HG03135 (cell line): ENCODE data around the gene MS4A18.

Experiments
- ATAC-seq: cut with Tn5 transposase; IDR thresholded peaks from one replicate; pipeline ENCODE4 v1.9.1; 2021; ENCODE audit warnings: mild to moderate bottlenecking, moderate library complexity; ENCODE audit not compliant: unreplicated experiment

MS4A18 gene

DNA sequence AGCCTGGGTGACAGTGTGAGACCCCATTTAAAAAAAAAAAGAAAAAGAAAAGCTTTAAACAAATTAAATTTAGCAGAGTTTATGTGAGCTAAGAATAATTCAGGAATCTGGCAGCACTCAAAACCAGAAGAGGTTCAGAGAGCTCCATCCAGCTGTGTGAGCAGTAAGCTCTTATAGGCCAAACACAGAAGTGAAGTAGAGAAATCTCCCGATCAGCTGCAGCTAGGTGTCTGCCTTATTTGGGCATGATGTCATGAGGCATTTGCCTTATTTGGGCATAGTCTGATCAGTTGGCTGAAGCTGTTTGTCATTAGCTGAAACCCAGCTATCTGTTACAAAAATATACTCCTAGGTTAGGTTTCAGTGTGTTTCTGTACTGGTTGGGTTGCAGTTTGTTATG, 40.4 kb downstream of the MS4A18 start:
- peak; percentile 48 for ATAC-seq

GRCh38 chr11:60765355-60765754, 40.8 kb downstream of the MS4A18 start:
- ATAC-seq = no peak

- ATAC-seq = no peak
These were observed 42.0 kb downstream of the MS4A18 start for GRCh38 chr11:60766547-60766946.

- ATAC-seq = no peak
These were observed 42.9 kb downstream of the MS4A18 start for GRCh38 chr11:60767388-60767811.

GRCh38 chr11:60768202-60768601, 43.7 kb downstream of the MS4A18 start:
- no peak for ATAC-seq

GRCh38 chr11:60769273-60769672, 44.8 kb downstream of the MS4A18 start:
- ATAC-seq = no peak

DNA sequence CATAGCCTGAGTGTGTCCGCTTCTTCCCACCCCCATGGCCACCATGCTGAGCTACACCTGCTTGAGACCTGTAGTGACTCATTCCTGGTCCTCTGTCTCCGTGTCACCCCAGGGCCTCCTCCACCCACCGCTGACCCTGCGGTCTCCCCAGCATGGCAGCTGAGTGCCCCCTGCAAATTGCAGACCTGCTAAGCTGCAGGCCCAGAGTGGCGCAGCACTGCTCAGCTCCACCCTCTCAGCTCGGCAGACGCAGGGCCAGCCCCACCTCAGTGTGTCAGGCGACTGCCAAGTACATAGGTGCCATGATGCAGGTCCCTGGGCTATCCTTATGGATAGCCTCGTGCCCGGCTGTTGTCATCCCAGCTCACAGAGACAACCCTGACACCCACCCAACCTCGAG, 45.3 kb downstream of the MS4A18 start:
- ATAC-seq = no peak

DNA sequence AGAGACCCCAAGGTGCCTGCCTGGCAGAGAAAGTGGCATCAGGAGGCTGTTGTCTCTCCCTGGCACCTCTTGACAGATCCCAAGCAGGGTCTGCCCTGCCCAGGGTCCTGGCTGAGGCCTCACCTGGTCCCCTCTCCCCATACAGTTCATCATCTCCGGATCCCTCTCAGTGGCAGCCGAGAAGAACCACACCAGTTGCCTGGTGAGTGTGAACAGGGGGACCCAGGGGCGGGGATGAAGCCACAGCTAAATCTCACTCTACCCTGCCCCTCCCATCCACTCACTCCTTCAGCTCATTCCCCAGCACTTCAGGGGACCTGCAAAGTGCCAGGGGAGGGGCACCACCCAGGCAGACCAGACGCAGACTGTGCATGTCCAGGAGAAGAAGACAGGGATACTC, 46.6 kb downstream of the MS4A18 start:
- no peak for ATAC-seq

- peak; percentile 39 for ATAC-seq
These were observed 47.5 kb downstream of the MS4A18 start for GRCh38 chr11:60771879-60772525.

DNA sequence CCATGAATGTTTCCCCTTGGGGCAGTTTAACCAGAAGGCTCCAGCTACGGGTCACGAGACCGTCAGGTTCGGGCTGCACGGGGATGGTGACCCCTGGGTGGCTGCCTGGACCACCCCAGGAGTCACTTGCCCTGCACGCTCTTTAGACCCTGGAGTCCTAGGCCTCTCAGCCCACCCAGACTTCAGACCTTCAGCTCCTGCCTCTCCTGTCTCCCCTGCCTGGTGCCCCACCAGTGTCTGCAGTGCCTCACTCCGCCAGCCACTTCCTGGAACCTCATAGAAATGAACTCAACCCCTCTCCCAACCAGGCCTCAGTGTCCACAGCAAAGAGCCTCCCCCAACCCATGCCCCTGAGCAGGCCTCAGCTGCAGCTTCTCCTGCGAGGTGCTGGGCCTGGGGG, 48.1 kb downstream of the MS4A18 start:
- no peak for ATAC-seq

DNA sequence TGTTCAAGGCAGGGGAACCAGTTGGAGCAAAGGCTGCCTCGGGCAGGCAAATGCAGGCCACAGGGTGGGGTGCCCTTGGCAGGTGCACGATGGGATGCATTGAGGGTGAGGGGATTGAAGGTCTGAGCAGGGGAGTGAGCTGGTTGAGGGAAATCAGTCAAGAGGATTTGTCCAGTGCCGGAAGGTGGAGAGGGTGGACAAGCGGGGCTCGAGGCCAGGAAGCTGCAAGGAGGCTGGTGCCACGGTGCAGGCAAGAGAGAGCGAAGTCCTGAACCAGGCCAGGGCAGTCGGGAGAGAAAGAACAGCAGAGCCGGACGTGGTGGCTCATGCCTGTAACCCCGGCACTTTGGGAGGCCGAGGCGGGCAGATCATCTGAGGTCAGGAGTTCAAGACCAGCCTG, 50.2 kb downstream of the MS4A18 start:
- no peak for ATAC-seq

DNA sequence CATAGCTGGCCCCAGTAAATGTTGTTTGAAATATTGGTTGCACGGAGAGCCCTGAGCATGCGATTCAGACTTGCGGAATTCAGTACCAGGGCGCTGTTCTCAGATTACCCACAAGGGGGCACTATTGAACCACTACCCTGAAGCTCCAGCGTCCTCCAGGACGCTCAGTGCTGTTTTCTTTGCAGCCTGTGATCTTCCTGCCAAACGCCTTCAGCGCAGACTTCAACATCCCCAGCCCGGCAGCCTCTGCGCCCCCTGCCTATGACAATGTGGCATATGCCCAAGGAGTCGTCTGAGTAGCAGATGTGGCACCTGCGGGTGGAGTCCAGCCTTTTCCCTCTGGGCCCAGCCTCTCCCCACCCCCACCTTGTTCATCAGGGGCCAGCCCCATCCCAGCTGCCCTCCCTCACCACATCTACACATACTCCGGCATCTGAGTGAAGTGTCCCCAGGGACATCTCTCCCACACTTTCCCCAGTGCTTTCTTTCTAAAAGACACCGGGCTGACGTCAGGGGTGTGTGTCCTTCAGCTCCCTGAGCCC, 51.0 kb downstream of the MS4A18 start:
- ATAC-seq = peak; percentile 78

- ATAC-seq = no peak
These were observed 51.6 kb downstream of the MS4A18 start for GRCh38 chr11:60776167-60776566.

GRCh38 chr11:60777106-60777505, 52.6 kb downstream of the MS4A18 start:
- no peak for ATAC-seq

- no peak for ATAC-seq
These were observed 53.1 kb downstream of the MS4A18 start for GRCh38 chr11:60777572-60777971.

GRCh38 chr11:60780065-60780464, 55.5 kb downstream of the MS4A18 start:
- no peak for ATAC-seq

DNA sequence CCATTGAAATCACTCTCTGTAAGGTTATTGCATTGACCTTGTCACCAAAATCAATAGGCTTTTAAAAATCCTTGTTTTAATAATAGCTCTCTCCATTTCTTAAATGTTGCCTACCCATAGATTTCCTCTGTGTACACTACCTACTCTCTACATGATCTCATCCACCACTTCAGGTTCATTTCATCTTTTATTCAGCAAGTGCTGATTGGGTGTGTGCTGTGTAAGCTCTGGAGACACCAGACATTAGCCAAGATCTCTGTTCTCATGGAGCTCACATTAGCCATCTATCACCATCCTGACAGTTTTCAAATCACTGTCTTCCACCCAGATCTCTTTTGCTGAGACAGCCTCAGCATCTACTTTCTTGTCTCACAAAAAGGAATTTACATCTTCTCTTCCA, 56.3 kb downstream of the MS4A18 start:
- ATAC-seq = no peak

- no peak for ATAC-seq
These were observed 56.9 kb downstream of the MS4A18 start for GRCh38 chr11:60781286-60781980.

DNA sequence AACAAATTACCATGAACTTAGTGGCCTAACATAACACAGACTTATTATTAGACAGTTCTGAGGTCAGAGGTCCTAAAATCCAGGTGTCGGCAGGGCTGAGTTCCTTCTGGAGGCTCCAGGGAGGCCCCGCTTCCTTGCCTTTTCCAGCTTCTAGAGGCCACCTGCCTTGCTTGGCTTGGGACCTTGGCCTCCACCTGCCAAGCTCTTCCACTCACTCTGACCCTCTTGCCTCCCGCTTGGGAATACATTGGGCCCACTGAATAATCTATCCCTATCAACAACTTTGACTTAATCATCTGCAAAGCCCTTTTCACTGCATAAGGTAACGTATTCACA, 57.4 kb downstream of the MS4A18 start:
- no peak for ATAC-seq

DNA sequence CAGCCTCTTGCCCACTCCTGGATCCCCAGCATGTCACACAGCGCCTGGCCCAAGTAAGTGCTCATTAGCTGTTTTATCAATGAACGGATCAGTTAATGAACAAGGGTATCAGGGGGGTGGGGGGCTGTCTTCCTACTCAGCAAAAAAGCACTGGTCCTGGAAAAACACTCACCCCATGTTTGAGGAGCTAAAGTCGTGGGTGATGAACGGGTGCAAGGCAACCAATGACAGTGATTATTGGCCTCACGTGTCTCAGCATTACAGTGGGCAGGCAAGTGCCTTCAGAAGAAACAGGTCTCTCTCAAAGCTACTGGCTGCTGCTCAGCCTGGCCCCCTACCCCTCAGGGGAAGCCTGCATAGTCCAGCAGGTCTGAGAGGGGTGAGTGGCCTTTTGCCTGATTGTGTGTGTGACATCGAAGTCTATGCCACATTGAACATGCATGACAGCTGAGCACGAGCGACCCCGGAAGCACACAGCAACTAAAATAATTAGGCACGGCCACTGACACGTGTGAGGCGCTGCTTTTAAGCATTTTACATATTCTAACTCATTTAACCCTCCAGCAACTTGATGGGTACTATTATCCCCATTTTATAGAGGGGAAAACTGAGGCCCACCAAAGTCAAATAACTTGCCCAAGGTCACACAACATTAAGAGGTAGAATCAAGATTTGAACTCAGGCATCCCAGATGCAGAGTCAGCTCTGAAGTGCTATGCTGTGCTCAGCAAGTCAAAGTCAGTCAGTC, 58.0 kb downstream of the MS4A18 start:
- ATAC-seq = no peak

- no peak for ATAC-seq
These were observed 58.6 kb downstream of the MS4A18 start for GRCh38 chr11:60783141-60783484.

DNA sequence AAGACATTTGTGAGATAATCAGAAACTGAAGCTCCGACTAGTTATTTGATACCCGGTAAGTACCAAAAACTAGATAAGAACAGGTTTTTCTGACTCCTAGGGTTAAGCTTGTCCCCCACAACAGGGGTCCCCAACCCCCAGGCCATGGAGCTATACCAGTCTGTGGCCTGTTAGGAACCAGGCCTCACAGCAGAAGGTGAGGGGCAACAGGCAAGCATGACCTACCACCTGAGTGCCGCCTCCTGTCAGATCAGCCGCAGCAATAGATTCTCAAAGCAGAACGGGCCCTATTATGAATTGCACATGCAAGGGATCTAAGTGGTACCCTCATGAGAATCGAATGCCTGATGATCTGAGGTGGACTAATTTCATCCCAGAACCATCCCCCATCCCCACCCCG, 59.4 kb downstream of the MS4A18 start:
- ATAC-seq = no peak
